ENCODE data around the gene GPRC5C. TPM values are rescaled to one million over a fixed set of nuclear protein-coding genes. Genes with fewer than 3 reads are reported as not detected.

Gene GPRC5C
- total and polyA plus RNA-seq, 9 of the 15 experiments (the other 6 are each of a cell fraction or from before 2014, with no cell fraction given), result 0.28 to 9.0 (median 4.1) TPM

GRCh38 chr17:74490716-74491115 is 58.8 kb downstream of the GPRC5C start:
- Histone ChIP-seq H3K9ac (ENCODE audit: insufficient read depth in 1 of 2, low read depth in 2 of 2, low read length in 2 of 2) (no peak overlapping the region), H3K27me3 (ENCODE audit: control insufficient read depth in 2 of 2, insufficient read depth in 2 of 2, low read length in 2 of 2) (peaks cover 0 to 15% of the 10 kb centered on the region in 2 experiments; a peak in 1 of 5 replicates), H3K27ac (ENCODE audit: extremely low read depth, low read depth, low read length) (no peak overlapping the region), H3K9me1 (ENCODE audit: control insufficient read depth, insufficient read depth, low read length) (no peaks in the 10 kb centered on the region), H3K4me3 (no peak overlapping the region), H3K79me2 (ENCODE audit: control insufficient read depth, insufficient read depth, low read length) (no peaks in the 10 kb centered on the region), H2AFZ (ENCODE audit: low read depth, low read length) (no peak overlapping the region), H3K4me2 (ENCODE audit: insufficient read depth, low read length) (no peak overlapping the region), H3K36me3 (ENCODE audit: control insufficient read depth, insufficient read depth, low read length) (no peaks in the 10 kb centered on the region), H4K20me1 (replicated peaks; ENCODE audit: control insufficient read depth, insufficient read depth, low read length) (no peaks in the 10 kb centered on the region), H3K9me3 (replicated peaks; ENCODE audit: control insufficient read depth, insufficient read depth, low read depth, low read length) (no peaks in the 10 kb centered on the region), H3K4me1 (replicated peaks in 1 of 2; ENCODE audit: control insufficient read depth in 2 of 2, insufficient read depth in 2 of 2, low read length in 2 of 2) (no peaks in the 10 kb centered on the region)
- no TSS peak for BruUV-seq (replicated peaks)
- TF ChIP-seq XRCC3 (IDR thresholded peaks at IDR 0.05) (no peak), RBM17 (IDR thresholded peaks at IDR 0.05; ENCODE audit: borderline replicate concordance, low read depth, low read length) (no peak), U2AF1 (optimal IDR thresholded peaks at IDR 0.05; ENCODE audit: low read depth, low read length) (no peak), MEF2D (tag; conservative IDR thresholded peaks at IDR 0.05; ENCODE audit: low read depth) (no peak), MTA1 (IDR thresholded peaks at IDR 0.05; ENCODE audit: borderline replicate concordance) (no peak), GATA2 (CRISPR knock-in tag; IDR thresholded peaks at IDR 0.05) (no peak), ELF1 (tag; IDR thresholded peaks at IDR 0.05) (no peak), ARID3B (CRISPR knock-in tag; IDR thresholded peaks at IDR 0.05; ENCODE audit: borderline replicate concordance) (no peak), ELF2 (CRISPR knock-in tag; IDR thresholded peaks at IDR 0.05) (no peak), PRMT5 (CRISPR knock-in tag; IDR thresholded peaks at IDR 0.05) (no peak), ADNP (tag; IDR thresholded peaks at IDR 0.05) (no peak), ETS1 (conservative IDR thresholded peaks at IDR 0.05; ENCODE audit: control insufficient read depth, low read depth, low read length) (no peak), ID3 (CRISPR knock-in tag; IDR thresholded peaks at IDR 0.05) (no peak), ID3 (tag; IDR thresholded peaks at IDR 0.05) (no peak), SMARCA4 (IDR thresholded peaks at IDR 0.05) (no peak), KDM4B (IDR thresholded peaks at IDR 0.05; ENCODE audit: borderline replicate concordance in 2 of 2, low read depth in 1 of 2) (no peak), ZNF507 (tag; conservative IDR thresholded peaks at IDR 0.05) (no peak)
- TF ChIP-seq, protein P1, sequence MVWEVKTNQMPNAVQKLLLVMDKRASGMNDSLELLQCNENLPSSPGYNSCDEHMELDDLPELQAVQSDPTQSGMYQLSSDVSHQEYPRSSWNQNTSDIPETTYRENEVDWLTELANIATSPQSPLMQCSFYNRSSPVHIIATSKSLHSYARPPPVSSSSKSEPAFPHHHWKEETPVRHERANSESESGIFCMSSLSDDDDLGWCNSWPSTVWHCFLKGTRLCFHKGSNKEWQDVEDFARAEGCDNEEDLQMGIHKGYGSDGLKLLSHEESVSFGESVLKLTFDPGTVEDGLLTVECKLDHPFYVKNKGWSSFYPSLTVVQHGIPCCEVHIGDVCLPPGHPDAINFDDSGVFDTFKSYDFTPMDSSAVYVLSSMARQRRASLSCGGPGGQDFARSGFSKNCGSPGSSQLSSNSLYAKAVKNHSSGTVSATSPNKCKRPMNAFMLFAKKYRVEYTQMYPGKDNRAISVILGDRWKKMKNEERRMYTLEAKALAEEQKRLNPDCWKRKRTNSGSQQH (CRISPR knock-in tag; IDR thresholded peaks at IDR 0.05), result no peak
- ChIA-PET POLR2A (interaction anchor here (0.6 to 1.0 kb wide), 2 partner anchors 29 to 194 kb away, joined by 3 read pairs; no protein-coding TSS in a partner anchor), CTCF (ENCODE audit: low intra/inter-chr PET ratio) (no interaction called here)
- DNase-seq (ENCODE audit: extremely low read depth in 1 of 4, low spot score in 3 of 4) (no peak), FAIRE-seq (no peak), ATAC-seq (no peak)
- in situ Hi-C loops (cut with MboI) (loop anchor here (5.0 kb wide), 1 partner anchor 113 kb away; no protein-coding TSS in a partner anchor), intact Hi-C loops (cut with micrococcal nuclease) (loop anchor here (5.0 kb wide), 1 partner anchor 123 kb away; the partner anchor contains the start of gene GPR142)
- WGBS (ENCODE audit: insufficient coverage, low coverage, missing lambda C conversion rate), result 1% methylated on average over 7 of the region's 9 CpGs
